HepG2 (cell line): ENCODE data around the gene THADA. TPM values are rescaled to one million over a fixed set of nuclear protein-coding genes. Genes with fewer than 3 reads are reported as not detected.

Source experiments
- AKAP8 ChIP-seq: sonication (generic); formaldehyde crosslinking; IDR thresholded peaks from 2 replicates; pipeline ENCODE4 v1.5.1; 2020; ENCODE audit warnings: mild to moderate bottlenecking, missing genetic modification reagents
- ARNTL ChIP-seq: sonication (generic); formaldehyde crosslinking; IDR thresholded peaks from 2 replicates; pipeline ENCODE4 v1.4.0; 2020; ENCODE audit warnings: mild to moderate bottlenecking, missing genetic modification reagents
- FOXA3 ChIP-seq: IDR thresholded peaks from 2 replicates; pipeline ENCODE4 v1.6.1; 2016; ENCODE audit warnings: missing genetic modification reagents, missing compliant biosample characterization
- HCFC1 ChIP-seq: fragments of 150-350 bp; IDR thresholded peaks from 2 replicates; pipeline ENCODE4 v1.6.1; 2014; ENCODE audit warnings: low read depth, low read length
- HNRNPUL1 ChIP-seq: fragments of 200-400 bp; formaldehyde crosslinking; IDR thresholded peaks from 2 replicates; pipeline ENCODE4 v1.6.1; 2017; ENCODE audit warnings: low read depth, mild to moderate bottlenecking, low read length, moderate library complexity
- HOXD1 ChIP-seq: sonication (generic); formaldehyde crosslinking; IDR thresholded peaks from 2 replicates; pipeline ENCODE4 v1.5.0; 2020; ENCODE audit warnings: missing genetic modification reagents
- LCORL ChIP-seq, 2 experiments: fragments of 450-650 bp in 1 of 2; sonication (generic) in 1 of 2; formaldehyde crosslinking in 1 of 2; IDR thresholded peaks; 2 replicates each; pipeline versions ENCODE4 v1.5.0 to v1.6.1; 2017 to 2020; ENCODE audit warnings: antibody characterized with exemption in 1 of 2, missing genetic modification reagents in 1 of 2
- NR2C2 ChIP-seq: sonication (generic); formaldehyde crosslinking; IDR thresholded peaks from 2 replicates; pipeline ENCODE4 v1.4.0; 2020; ENCODE audit warnings: missing genetic modification reagents, mild to moderate bottlenecking, moderate library complexity, borderline replicate concordance
- NR2F1 ChIP-seq, 2 experiments: fragments of 450-650 bp in 1 of 2; formaldehyde crosslinking in 1 of 2; IDR thresholded peaks; 2 replicates each; pipeline versions ENCODE4 v1.5.0 to v1.6.1; 2016 to 2020; ENCODE audit warnings: mild to moderate bottlenecking in 1 of 2, missing compliant biosample characterization in 1 of 2, missing genetic modification reagents in 1 of 2, moderate library complexity in 1 of 2
- RORA ChIP-seq: sonication (generic); formaldehyde crosslinking; IDR thresholded peaks from 2 replicates; pipeline ENCODE4 v1.5.0; 2020; ENCODE audit warnings: mild to moderate bottlenecking, missing genetic modification reagents, moderate library complexity
- SRY ChIP-seq: sonication (generic); formaldehyde crosslinking; IDR thresholded peaks from 2 replicates; pipeline ENCODE4 v1.8.0; 2022; ENCODE audit warnings: mild to moderate bottlenecking, missing genetic modification reagents
- SSRP1 ChIP-seq: IDR thresholded peaks from 2 replicates; pipeline ENCODE4 v1.6.1; 2016; ENCODE audit warnings: control low read depth
- YEATS4 ChIP-seq: sonication (generic); formaldehyde crosslinking; IDR thresholded peaks from 2 replicates; pipeline ENCODE4 v1.4.0; 2020; ENCODE audit warnings: missing genetic modification reagents, borderline replicate concordance
- ZBTB8A ChIP-seq: sonication (generic); formaldehyde crosslinking; IDR thresholded peaks from 2 replicates; pipeline ENCODE4 v1.4.0; 2020; ENCODE audit warnings: mild to moderate bottlenecking, low read depth, missing genetic modification reagents, borderline replicate concordance
- ZFP36 ChIP-seq: fragments of 150-350 bp; IDR thresholded peaks from 2 replicates; pipeline ENCODE4 v1.6.1; 2018; ENCODE audit warnings: borderline replicate concordance, low read length, low read depth; ENCODE audit not compliant: partially characterized antibody
- ZFP82 ChIP-seq: sonication (generic); formaldehyde crosslinking; IDR thresholded peaks from 2 replicates; pipeline ENCODE4 v1.5.1; 2020; ENCODE audit warnings: mild to moderate bottlenecking, missing genetic modification reagents, borderline replicate concordance
- ZFX ChIP-seq: sonication (generic); formaldehyde crosslinking; IDR thresholded peaks from 2 replicates; pipeline ENCODE4 v1.4.0; 2020; ENCODE audit warnings: mild to moderate bottlenecking, low read depth, missing genetic modification reagents, moderate library complexity
- ZNF451 ChIP-seq: sonication (generic); formaldehyde crosslinking; IDR thresholded peaks from 2 replicates; pipeline ENCODE4 v1.5.0; 2020; ENCODE audit warnings: mild to moderate bottlenecking, missing genetic modification reagents
- ZNF607 ChIP-seq: sonication (generic); formaldehyde crosslinking; IDR thresholded peaks from 2 replicates; pipeline ENCODE4 v1.5.1; 2020; ENCODE audit warnings: missing genetic modification reagents, mild to moderate bottlenecking, borderline replicate concordance
- ZNF747 ChIP-seq: sonication (generic); formaldehyde crosslinking; IDR thresholded peaks from 2 replicates; pipeline ENCODE4 v1.8.1; 2023; ENCODE audit warnings: missing genetic modification reagents, mild to moderate bottlenecking, borderline replicate concordance
- polyA plus RNA-seq, 8 experiments: library from polyadenylated mRNA; depleted of rRNA in 3 of 8; stranded (reverse) in 7 of 8; unstranded in 1 of 8; fragments of >200 nt; fragmentation: Illumina TruSeq in 4 of 8; extraction: Trizol in 4 of 8; gene quantifications; 2 replicates each; pipeline versions ENCODE4 v1.2.1 to v1.2.3, GENCODE V29; 2011 to 2016; ENCODE audit warnings: low read depth in 4 of 8, missing spikeins in 1 of 8, mixed read lengths in 1 of 8; ENCODE audit not compliant: insufficient read depth in 1 of 8
- total RNA-seq, 5 experiments: library from RNA; depleted of rRNA; stranded (reverse); fragments of >200 nt; fragmentation: Illumina TruSeq; extraction: Trizol; gene quantifications; 2 replicates each; pipeline ENCODE4 v1.2.3, GENCODE V29; 2016; ENCODE audit warnings: low read depth in 1 of 5
- TF ChIP-seq, protein P1 (sequence below): sonication (generic); formaldehyde crosslinking; IDR thresholded peaks from 2 replicates; pipeline ENCODE4 v1.5.1; 2020; ENCODE audit warnings: missing genetic modification reagents, mild to moderate bottlenecking, borderline replicate concordance
- TF ChIP-seq, protein P2 (sequence below): sonication (generic); formaldehyde crosslinking; IDR thresholded peaks from 2 replicates; pipeline ENCODE4 v1.9.0; 2021; ENCODE audit warnings: missing genetic modification reagents, borderline replicate concordance
- TF ChIP-seq, protein P3 (sequence below): sonication (generic); formaldehyde crosslinking; conservative IDR thresholded peaks from 2 replicates; pipeline ENCODE4 v1.4.0; 2020; ENCODE audit warnings: missing genetic modification reagents

Gene THADA
- total and polyA plus RNA-seq, 2 of the 13 experiments (the other 11 are each of a cell fraction or from before 2014, with no cell fraction given): 12.7 to 21.7 TPM

DNA sequence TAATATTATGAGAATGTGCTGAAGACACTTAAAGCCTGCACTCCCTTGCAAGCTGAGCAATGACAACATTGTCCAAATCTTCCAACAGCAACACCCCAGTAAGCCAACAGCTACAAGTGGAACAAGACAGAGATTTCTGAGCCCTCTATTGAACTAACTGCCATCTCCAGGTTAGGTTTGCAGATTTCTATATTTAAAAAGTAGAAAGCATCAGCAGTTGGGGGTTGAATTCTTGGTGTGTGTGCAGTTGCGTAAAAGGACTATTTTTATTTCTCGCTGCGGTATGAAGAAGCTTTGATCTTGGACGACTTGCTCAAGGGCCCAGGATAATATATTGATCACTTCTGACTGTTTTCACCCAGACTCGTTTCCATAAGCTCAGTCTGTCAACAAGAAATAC is 263.2 kb downstream of the THADA start (continued):
- TF ChIP-seq, protein P1, sequence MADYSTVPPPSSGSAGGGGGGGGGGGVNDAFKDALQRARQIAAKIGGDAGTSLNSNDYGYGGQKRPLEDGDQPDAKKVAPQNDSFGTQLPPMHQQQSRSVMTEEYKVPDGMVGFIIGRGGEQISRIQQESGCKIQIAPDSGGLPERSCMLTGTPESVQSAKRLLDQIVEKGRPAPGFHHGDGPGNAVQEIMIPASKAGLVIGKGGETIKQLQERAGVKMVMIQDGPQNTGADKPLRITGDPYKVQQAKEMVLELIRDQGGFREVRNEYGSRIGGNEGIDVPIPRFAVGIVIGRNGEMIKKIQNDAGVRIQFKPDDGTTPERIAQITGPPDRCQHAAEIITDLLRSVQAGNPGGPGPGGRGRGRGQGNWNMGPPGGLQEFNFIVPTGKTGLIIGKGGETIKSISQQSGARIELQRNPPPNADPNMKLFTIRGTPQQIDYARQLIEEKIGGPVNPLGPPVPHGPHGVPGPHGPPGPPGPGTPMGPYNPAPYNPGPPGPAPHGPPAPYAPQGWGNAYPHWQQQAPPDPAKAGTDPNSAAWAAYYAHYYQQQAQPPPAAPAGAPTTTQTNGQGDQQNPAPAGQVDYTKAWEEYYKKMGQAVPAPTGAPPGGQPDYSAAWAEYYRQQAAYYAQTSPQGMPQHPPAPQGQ (CRISPR knock-in tag): no peak
- TF ChIP-seq ZFP82 (CRISPR knock-in tag) (no peak), ZNF451 (CRISPR knock-in tag) (no peak), HNRNPUL1 (no peak), ZNF607 (CRISPR knock-in tag) (no peak), HCFC1 (no peak), SRY (CRISPR knock-in tag) (no peak), ZFP36 (no peak), RORA (CRISPR knock-in tag) (no peak), NR2F1 (CRISPR knock-in tag; IDR thresholded peaks at IDR 0.05) (no peak), YEATS4 (CRISPR knock-in tag) (no peak), ZBTB8A (CRISPR knock-in tag) (no peak), AKAP8 (CRISPR knock-in tag) (no peak), HOXD1 (CRISPR knock-in tag) (no peak), FOXA3 (CRISPR knock-in tag) (peak; percentile 45; the same call in 1 of the 2 replicates), ZNF747 (CRISPR knock-in tag) (no peak), ARNTL (CRISPR knock-in tag) (no peak), ZFX (no peak), NR2C2 (CRISPR knock-in tag) (no peak), SSRP1 (CRISPR knock-in tag) (no peak), LCORL (IDR thresholded peaks at IDR 0.05) (no peak), LCORL (CRISPR knock-in tag; IDR thresholded peaks at IDR 0.05) (no peak)
- TF ChIP-seq, protein P2, sequence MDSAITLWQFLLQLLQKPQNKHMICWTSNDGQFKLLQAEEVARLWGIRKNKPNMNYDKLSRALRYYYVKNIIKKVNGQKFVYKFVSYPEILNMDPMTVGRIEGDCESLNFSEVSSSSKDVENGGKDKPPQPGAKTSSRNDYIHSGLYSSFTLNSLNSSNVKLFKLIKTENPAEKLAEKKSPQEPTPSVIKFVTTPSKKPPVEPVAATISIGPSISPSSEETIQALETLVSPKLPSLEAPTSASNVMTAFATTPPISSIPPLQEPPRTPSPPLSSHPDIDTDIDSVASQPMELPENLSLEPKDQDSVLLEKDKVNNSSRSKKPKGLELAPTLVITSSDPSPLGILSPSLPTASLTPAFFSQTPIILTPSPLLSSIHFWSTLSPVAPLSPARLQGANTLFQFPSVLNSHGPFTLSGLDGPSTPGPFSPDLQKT (CRISPR knock-in tag): no peak
- TF ChIP-seq, protein P3, sequence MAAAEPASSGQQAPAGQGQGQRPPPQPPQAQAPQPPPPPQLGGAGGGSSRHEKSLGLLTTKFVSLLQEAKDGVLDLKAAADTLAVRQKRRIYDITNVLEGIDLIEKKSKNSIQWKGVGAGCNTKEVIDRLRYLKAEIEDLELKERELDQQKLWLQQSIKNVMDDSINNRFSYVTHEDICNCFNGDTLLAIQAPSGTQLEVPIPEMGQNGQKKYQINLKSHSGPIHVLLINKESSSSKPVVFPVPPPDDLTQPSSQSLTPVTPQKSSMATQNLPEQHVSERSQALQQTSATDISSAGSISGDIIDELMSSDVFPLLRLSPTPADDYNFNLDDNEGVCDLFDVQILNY (CRISPR knock-in tag): no peak
